HG03469 (cell line): ENCODE results near the gene SLC25A29.
"Not testable (repeated sequence)": the region's sequence is repeated elsewhere in the genome, so short reads cannot be mapped to it uniquely, and the experiment has no call there.

Experiments used
- ATAC-seq: cut with Tn5 transposase; IDR thresholded peaks from one replicate; pipeline ENCODE4 v1.9.1; 2021; ENCODE audit warnings: mild to moderate bottlenecking, moderate library complexity, moderate number of reproducible peaks; ENCODE audit not compliant: unreplicated experiment

The SLC25A29 gene

GRCh38 chr14:100283984-100284881 is 22.0 kb downstream of the SLC25A29 start:
- ATAC-seq, result no peak

DNA sequence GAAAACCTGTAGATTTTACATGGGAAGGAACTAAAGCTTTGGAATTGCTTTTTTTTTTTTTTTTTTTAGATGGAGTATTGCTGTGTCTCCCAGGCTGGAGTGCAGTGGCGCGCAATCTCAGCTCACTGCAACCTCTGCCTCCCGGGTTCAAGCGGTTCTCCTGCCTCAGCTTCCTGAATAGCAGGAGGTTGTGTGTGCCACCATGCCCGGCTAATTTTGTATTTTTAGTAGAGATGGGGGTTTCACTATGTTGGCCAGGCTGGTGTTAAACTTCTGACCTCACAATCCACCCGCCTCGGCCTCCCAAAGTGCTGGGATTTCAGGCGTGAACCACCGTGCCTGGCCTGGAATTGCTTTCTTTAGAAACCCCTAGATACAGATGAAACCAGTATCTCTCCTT is 22.8 kb downstream of the SLC25A29 start:
- not testable (repeated sequence) for ATAC-seq

DNA sequence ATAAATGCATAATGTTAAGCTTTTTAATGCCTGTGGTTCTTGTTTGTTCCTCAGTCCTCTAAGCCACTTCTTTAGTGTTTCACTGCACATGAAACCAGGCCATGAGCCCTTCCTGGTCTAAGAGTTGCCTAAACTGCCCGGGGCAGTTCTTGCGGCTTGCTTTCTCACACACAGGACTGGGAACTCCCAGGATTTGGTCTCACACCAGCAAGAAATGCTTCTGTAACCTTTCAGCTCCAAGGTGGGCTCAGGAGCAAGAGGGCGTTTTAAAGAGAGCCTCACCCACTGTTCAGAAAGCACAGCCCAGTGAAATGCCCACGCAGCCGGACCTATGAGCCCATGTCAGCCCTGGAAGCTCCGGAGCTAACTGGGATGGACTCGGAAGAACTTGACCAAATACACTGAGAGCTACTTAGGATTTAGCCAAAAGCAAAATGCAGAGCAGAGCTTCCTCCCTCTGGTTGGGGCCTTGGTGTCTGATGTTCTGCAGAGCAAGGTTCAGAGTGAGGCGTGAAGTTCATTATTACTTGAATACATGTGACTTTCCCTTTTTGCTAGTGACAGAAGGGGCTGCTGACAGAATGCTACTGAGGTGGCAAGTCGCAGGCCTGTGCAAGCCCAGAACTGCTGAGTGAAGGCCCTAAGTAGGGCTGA is 23.4 kb downstream of the SLC25A29 start:
- no peak for ATAC-seq

GRCh38 chr14:100282083-100282350 is 24.2 kb downstream of the SLC25A29 start:
- ATAC-seq, result no peak

GRCh38 chr14:100281286-100282082 is 24.8 kb downstream of the SLC25A29 start:
- no peak for ATAC-seq

DNA sequence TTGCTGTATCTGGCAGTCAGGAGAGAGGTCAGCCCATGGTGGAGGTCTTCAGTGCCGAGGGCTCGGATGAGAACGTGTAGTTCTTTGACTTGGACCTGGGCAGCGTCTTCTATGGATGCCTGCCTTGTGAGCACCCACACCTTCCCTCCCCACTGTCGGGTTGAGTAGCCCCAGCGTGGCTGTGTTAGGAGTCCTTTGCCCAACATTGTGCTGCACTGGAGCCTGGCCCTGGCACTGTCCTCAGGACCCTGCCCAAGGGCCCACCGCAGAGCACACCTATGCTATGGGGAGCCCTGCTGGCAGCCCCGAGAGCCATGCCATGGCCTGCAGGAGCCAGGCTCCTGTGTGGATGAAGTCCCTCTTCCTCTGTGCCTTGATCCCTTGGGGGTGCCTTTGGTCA is 26.7 kb downstream of the SLC25A29 start:
- no peak for ATAC-seq

GRCh38 chr14:100279133-100279532 is 27.1 kb downstream of the SLC25A29 start:
- no peak for ATAC-seq

- no peak for ATAC-seq
These were observed 27.5 kb downstream of the SLC25A29 start for GRCh38 chr14:100278702-100279101.

GRCh38 chr14:100275214-100275613 is 31.0 kb downstream of the SLC25A29 start:
- no peak for ATAC-seq

GRCh38 chr14:100274250-100274649 is 32.0 kb downstream of the SLC25A29 start:
- ATAC-seq, result no peak

GRCh38 chr14:100271247-100271939 is 34.9 kb downstream of the SLC25A29 start:
- no peak for ATAC-seq

DNA sequence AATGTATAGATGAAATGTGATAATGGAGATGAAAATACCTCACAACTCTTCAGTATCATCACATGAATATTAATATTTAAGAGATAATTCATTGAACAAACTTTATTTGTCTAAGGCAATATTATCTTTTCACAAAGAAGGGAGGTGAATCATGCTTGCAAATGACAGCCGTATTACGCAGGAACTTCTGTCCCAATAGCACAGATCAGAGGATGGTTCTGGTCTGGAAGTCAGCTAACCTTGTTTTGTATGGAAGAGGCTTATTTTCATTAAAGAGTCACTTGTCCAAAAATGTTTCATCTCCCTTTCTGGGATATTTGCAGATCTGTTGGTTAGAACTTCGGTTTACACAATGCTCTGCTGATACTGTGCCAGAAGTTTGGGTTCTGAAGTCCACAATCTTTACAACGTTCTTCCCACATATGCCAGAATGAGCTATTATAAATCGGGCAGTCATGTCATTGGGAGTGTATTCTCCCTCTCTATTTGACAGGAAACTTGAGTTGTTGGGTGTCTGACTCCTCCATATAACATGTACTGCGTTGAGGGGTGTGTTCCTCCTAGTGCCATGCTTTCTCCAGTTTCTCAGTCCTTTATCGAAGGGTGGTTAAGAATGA is 37.5 kb downstream of the SLC25A29 start:
- ATAC-seq, result no peak

DNA sequence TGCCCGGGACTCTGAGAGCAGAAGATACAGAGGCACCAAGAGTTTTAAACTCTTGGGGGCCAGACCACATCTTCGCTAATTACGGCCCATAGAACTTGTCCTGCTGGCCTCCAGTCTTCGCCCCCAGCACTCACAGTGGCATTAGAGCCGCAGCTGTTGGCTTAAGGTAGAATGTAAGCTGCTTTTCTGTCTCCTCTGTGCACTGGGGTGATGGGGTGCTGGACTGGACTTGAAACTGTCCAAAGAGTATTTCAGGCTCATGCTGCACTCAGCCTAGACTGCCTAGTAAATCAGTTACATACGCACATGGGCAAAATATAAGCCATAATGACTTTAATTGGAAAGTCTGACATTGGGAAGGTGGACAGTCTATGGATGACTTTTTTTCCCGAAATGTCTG is 38.3 kb downstream of the SLC25A29 start:
- no peak for ATAC-seq

GRCh38 chr14:100263141-100263540 is 43.1 kb downstream of the SLC25A29 start:
- no peak for ATAC-seq

DNA sequence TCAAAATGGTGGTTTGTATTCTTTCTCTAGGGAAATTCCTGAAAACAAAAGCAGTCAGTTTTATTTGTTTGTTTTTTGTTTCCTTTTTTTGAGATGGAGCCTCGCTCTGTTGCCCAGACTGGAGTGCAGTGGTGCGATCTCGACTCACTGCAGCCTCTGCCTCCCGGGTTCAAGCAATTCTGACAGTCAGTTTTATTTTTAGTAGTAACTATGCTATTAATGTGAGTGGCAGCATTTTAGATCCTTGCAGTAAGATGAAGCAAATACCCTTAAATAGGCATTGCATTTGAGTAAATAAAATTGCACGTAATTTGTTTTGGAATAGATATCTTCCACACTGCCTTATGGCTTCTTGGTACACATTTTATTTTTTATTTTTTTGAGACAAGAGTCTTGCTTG is 43.7 kb downstream of the SLC25A29 start:
- ATAC-seq, result no peak

DNA sequence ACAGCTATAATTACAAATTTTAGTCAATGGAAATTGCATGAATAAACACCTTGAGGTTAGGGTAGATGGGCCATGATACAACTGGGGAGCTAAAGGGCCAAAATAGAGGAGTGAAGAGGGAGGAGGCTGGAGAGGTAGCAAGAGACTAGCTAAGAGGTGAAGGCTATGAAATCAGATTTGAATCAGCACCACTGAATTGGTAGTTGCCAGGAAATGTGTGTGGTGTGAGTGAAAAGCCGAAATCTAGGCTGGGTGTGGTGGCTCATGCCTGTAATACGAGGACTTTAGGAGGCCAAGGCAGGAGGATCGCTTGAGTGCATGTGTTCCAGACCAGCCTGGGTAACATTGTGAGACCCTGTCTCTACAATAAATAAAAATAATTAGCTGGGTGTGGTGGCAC is 44.6 kb downstream of the SLC25A29 start:
- no peak for ATAC-seq

- ATAC-seq, result peak; percentile 42
These were observed 49.8 kb downstream of the SLC25A29 start for GRCh38 chr14:100256339-100256895.

- no peak for ATAC-seq
These were observed 53.6 kb downstream of the SLC25A29 start for GRCh38 chr14:100252684-100253083.

GRCh38 chr14:100250732-100251465 is 55.3 kb downstream of the SLC25A29 start:
- ATAC-seq, result no peak
